Measurements from ENCODE around the gene GUCY2C.
"Not testable (repeated sequence)": the region's sequence is repeated elsewhere in the genome, so short reads cannot be mapped to it uniquely, and the experiment has no call there.

Gene GUCY2C

GRCh38 chr12:14696265-14696741, at the start of gene GUCY2C:
TSS of gene GUCY2C (minus strand) at chr12:14696599. CDS start at chr12:14696448, 151 bp downstream.
- H3K4me3 ChIP-seq (ENCODE audit: low read depth, low read length), result no peak within 1 kb of the TSS
- H3K9ac ChIP-seq (ENCODE audit: low read depth, low read length), result no peak within 1 kb of the TSS
- H3K27me3 ChIP-seq (ENCODE audit: control insufficient read depth, insufficient read depth, low read length), result no peaks in the 10 kb centered on the region; the same call in 1 of the 2 replicates
- H3K36me3 ChIP-seq (ENCODE audit: control insufficient read depth, insufficient read depth, low read length), result peaks cover 26% of the 10 kb centered on the region
- no peak within 1 kb of the TSS for H3K27ac ChIP-seq (ENCODE audit: low read depth, low read length)
- H3K9me3 ChIP-seq (ENCODE audit: control insufficient read depth, insufficient read depth, low read length), result no peaks in the 10 kb centered on the region
- H3K4me1 ChIP-seq (ENCODE audit: control insufficient read depth, insufficient read depth, low read length), result no peaks in the 10 kb centered on the region

- Histone ChIP-seq H3K27ac (ENCODE audit: low read depth, low read length) (no peak overlapping the region), H3K4me1 (ENCODE audit: control insufficient read depth, insufficient read depth, low read length) (no peaks in the 10 kb centered on the region), H3K9me3 (ENCODE audit: control insufficient read depth, insufficient read depth, low read length) (peaks cover 9% of the 10 kb centered on the region), H3K36me3 (ENCODE audit: control insufficient read depth, insufficient read depth, low read length) (no peaks in the 10 kb centered on the region), H3K4me3 (ENCODE audit: low read depth, low read length) (no peak overlapping the region), H3K27me3 (ENCODE audit: control insufficient read depth, insufficient read depth, low read length) (no peaks in the 10 kb centered on the region), H3K9ac (ENCODE audit: low read depth, low read length) (no peak overlapping the region)
Observed at GRCh38 chr12:14743061-14743460, 46.7 kb upstream of the GUCY2C start.

GRCh38 chr12:14741942-14742341, 45.5 kb upstream of the GUCY2C start:
- Histone ChIP-seq H3K36me3 (ENCODE audit: control insufficient read depth, insufficient read depth, low read length) (no peaks in the 10 kb centered on the region), H3K4me1 (ENCODE audit: control insufficient read depth, insufficient read depth, low read length) (no peaks in the 10 kb centered on the region), H3K4me3 (ENCODE audit: low read depth, low read length) (no peak overlapping the region), H3K9me3 (ENCODE audit: control insufficient read depth, insufficient read depth, low read length) (peaks cover 9% of the 10 kb centered on the region), H3K9ac (ENCODE audit: low read depth, low read length) (no peak overlapping the region), H3K27me3 (ENCODE audit: control insufficient read depth, insufficient read depth, low read length) (no peaks in the 10 kb centered on the region), H3K27ac (ENCODE audit: low read depth, low read length) (no peak overlapping the region)

- H3K4me1 ChIP-seq (ENCODE audit: control insufficient read depth, insufficient read depth, low read length), result no peaks in the 10 kb centered on the region
- H3K9ac ChIP-seq (ENCODE audit: low read depth, low read length), result no peak overlapping the region
- H3K36me3 ChIP-seq (ENCODE audit: control insufficient read depth, insufficient read depth, low read length), result no peaks in the 10 kb centered on the region
- H3K27ac ChIP-seq (ENCODE audit: low read depth, low read length), result no peak overlapping the region
- H3K9me3 ChIP-seq (ENCODE audit: control insufficient read depth, insufficient read depth, low read length), result peaks cover 9% of the 10 kb centered on the region
- H3K4me3 ChIP-seq (ENCODE audit: low read depth, low read length), result no peak overlapping the region
- no peaks in the 10 kb centered on the region for H3K27me3 ChIP-seq (ENCODE audit: control insufficient read depth, insufficient read depth, low read length)
Observed at GRCh38 chr12:14741153-14741552, 44.8 kb upstream of the GUCY2C start.

GRCh38 chr12:14736441-14736840, 40.0 kb upstream of the GUCY2C start:
- not testable (repeated sequence) for H3K27ac ChIP-seq (ENCODE audit: low read depth, low read length); H3K4me1 ChIP-seq (ENCODE audit: control insufficient read depth, insufficient read depth, low read length); H3K27me3 ChIP-seq (ENCODE audit: control insufficient read depth, insufficient read depth, low read length)

GRCh38 chr12:14731821-14732220, 35.4 kb upstream of the GUCY2C start:
- H3K27me3 ChIP-seq (ENCODE audit: control insufficient read depth, insufficient read depth, low read length), result no peaks in the 10 kb centered on the region
- no peak overlapping the region for H3K4me3 ChIP-seq (ENCODE audit: low read depth, low read length)
- 0 out of 2 replicates have a peak, but pooled peaks cover 2% of the 10 kb centered on the region for H3K9me3 ChIP-seq (ENCODE audit: control insufficient read depth, insufficient read depth, low read length)
- no peak overlapping the region for H3K27ac ChIP-seq (ENCODE audit: low read depth, low read length)
- H3K9ac ChIP-seq (ENCODE audit: low read depth, low read length), result no peak overlapping the region
- no peaks in the 10 kb centered on the region for H3K36me3 ChIP-seq (ENCODE audit: control insufficient read depth, insufficient read depth, low read length)
- H3K4me1 ChIP-seq (ENCODE audit: control insufficient read depth, insufficient read depth, low read length), result no peaks in the 10 kb centered on the region

More at GRCh38 chr12:14736441-14736840, 40.0 kb upstream of the GUCY2C start:
- H3K36me3 ChIP-seq (ENCODE audit: control insufficient read depth, insufficient read depth, low read length); H3K9ac ChIP-seq (ENCODE audit: low read depth, low read length); H3K9me3 ChIP-seq (ENCODE audit: control insufficient read depth, insufficient read depth, low read length); H3K4me3 ChIP-seq (ENCODE audit: low read depth, low read length): not testable (repeated sequence)

- H3K4me1 ChIP-seq (ENCODE audit: control insufficient read depth, insufficient read depth, low read length), result no peaks in the 10 kb centered on the region
- H3K9ac ChIP-seq (ENCODE audit: low read depth, low read length), result no peak overlapping the region
- no peak overlapping the region for H3K4me3 ChIP-seq (ENCODE audit: low read depth, low read length)
- no peak overlapping the region for H3K27ac ChIP-seq (ENCODE audit: low read depth, low read length)
- H3K36me3 ChIP-seq (ENCODE audit: control insufficient read depth, insufficient read depth, low read length), result no peaks in the 10 kb centered on the region
- no peaks in the 10 kb centered on the region for H3K27me3 ChIP-seq (ENCODE audit: control insufficient read depth, insufficient read depth, low read length)
- H3K9me3 ChIP-seq (ENCODE audit: control insufficient read depth, insufficient read depth, low read length), result 0 out of 2 replicates have a peak, but pooled peaks cover 6% of the 10 kb centered on the region
Observed at GRCh38 chr12:14729586-14729985, 33.2 kb upstream of the GUCY2C start.

- Histone ChIP-seq H3K9ac (ENCODE audit: low read depth, low read length) (no peak overlapping the region), H3K4me3 (ENCODE audit: low read depth, low read length) (no peak overlapping the region), H3K27me3 (ENCODE audit: control insufficient read depth, insufficient read depth, low read length) (no peaks in the 10 kb centered on the region), H3K27ac (ENCODE audit: low read depth, low read length) (no peak overlapping the region), H3K9me3 (ENCODE audit: control insufficient read depth, insufficient read depth, low read length) (0 out of 2 replicates have a peak, but pooled peaks cover 3% of the 10 kb centered on the region), H3K36me3 (ENCODE audit: control insufficient read depth, insufficient read depth, low read length) (no peaks in the 10 kb centered on the region), H3K4me1 (ENCODE audit: control insufficient read depth, insufficient read depth, low read length) (no peaks in the 10 kb centered on the region)
Observed at GRCh38 chr12:14723763-14724162, 27.4 kb upstream of the GUCY2C start.

GRCh38 chr12:14716848-14717444, 20.5 kb upstream of the GUCY2C start:
- no peaks in the 10 kb centered on the region for H3K36me3 ChIP-seq (ENCODE audit: control insufficient read depth, insufficient read depth, low read length)
- no peak overlapping the region for H3K4me3 ChIP-seq (ENCODE audit: low read depth, low read length)
- no peak overlapping the region for H3K9ac ChIP-seq (ENCODE audit: low read depth, low read length)
- H3K27me3 ChIP-seq (ENCODE audit: control insufficient read depth, insufficient read depth, low read length), result no peaks in the 10 kb centered on the region
- H3K9me3 ChIP-seq (ENCODE audit: control insufficient read depth, insufficient read depth, low read length), result no peaks in the 10 kb centered on the region
- peaks cover 46% of the 10 kb centered on the region for H3K4me1 ChIP-seq (ENCODE audit: control insufficient read depth, insufficient read depth, low read length)
- H3K27ac ChIP-seq (ENCODE audit: low read depth, low read length), result no peak overlapping the region

- H3K27ac ChIP-seq (ENCODE audit: low read depth, low read length), result no peak overlapping the region
- H3K9ac ChIP-seq (ENCODE audit: low read depth, low read length), result no peak overlapping the region
Observed at GRCh38 chr12:14714437-14714836, 18.0 kb upstream of the GUCY2C start.

GRCh38 chr12:14710632-14711320, 14.4 kb upstream of the GUCY2C start:
- Histone ChIP-seq H3K27ac (ENCODE audit: low read depth, low read length) (peak overlapping the region; percentile 78), H3K4me3 (ENCODE audit: low read depth, low read length) (peak overlapping the region; percentile 51), H3K9me3 (ENCODE audit: control insufficient read depth, insufficient read depth, low read length) (no peaks in the 10 kb centered on the region), H3K9ac (ENCODE audit: low read depth, low read length) (peak overlapping the region; percentile 40), H3K36me3 (ENCODE audit: control insufficient read depth, insufficient read depth, low read length) (peaks cover 10% of the 10 kb centered on the region; the same call in 1 of the 2 replicates), H3K27me3 (ENCODE audit: control insufficient read depth, insufficient read depth, low read length) (no peaks in the 10 kb centered on the region), H3K4me1 (ENCODE audit: control insufficient read depth, insufficient read depth, low read length) (peaks cover 45% of the 10 kb centered on the region)

More at GRCh38 chr12:14714437-14714836, 18.0 kb upstream of the GUCY2C start:
- no peaks in the 10 kb centered on the region for H3K27me3 ChIP-seq (ENCODE audit: control insufficient read depth, insufficient read depth, low read length)
- peak overlapping the region; percentile 37 for H3K4me3 ChIP-seq (ENCODE audit: low read depth, low read length)
- H3K9me3 ChIP-seq (ENCODE audit: control insufficient read depth, insufficient read depth, low read length), result no peaks in the 10 kb centered on the region
- H3K36me3 ChIP-seq (ENCODE audit: control insufficient read depth, insufficient read depth, low read length), result no peaks in the 10 kb centered on the region
- H3K4me1 ChIP-seq (ENCODE audit: control insufficient read depth, insufficient read depth, low read length), result peaks cover 60% of the 10 kb centered on the region
